GM21367 (cell line): ENCODE measurements around the gene MTCL3.

ENCODE experiments used
- ATAC-seq: cut with Tn5 transposase; IDR thresholded peaks from one replicate; pipeline ENCODE4 v1.9.1; 2021; ENCODE audit not compliant: unreplicated experiment

Gene MTCL3

GRCh38 chr6:127515794-127516661 is 3.1 kb downstream of the MTCL3 start:
- ATAC-seq, result peak; percentile 68

GRCh38 chr6:127515234-127515793 is 3.8 kb downstream of the MTCL3 start:
- peak; percentile 2 for ATAC-seq

GRCh38 chr6:127514773-127515227 is 4.3 kb downstream of the MTCL3 start:
- ATAC-seq, result no peak

GRCh38 chr6:127514179-127514772 is 4.9 kb downstream of the MTCL3 start:
- no peak for ATAC-seq

- no peak for ATAC-seq
These were observed 5.7 kb downstream of the MTCL3 start for GRCh38 chr6:127513425-127513824.

- ATAC-seq, result no peak
These were observed 8.3 kb downstream of the MTCL3 start for GRCh38 chr6:127510876-127511275.

GRCh38 chr6:127506894-127507293 is 12.2 kb downstream of the MTCL3 start:
- no peak for ATAC-seq

GRCh38 chr6:127503022-127503421 is 16.1 kb downstream of the MTCL3 start:
- ATAC-seq, result no peak

GRCh38 chr6:127497410-127497809 is 21.7 kb downstream of the MTCL3 start:
- ATAC-seq, result no peak

- ATAC-seq, result no peak
These were observed 22.7 kb downstream of the MTCL3 start for GRCh38 chr6:127496471-127496870.

- ATAC-seq, result no peak
These were observed 24.8 kb downstream of the MTCL3 start for GRCh38 chr6:127494240-127494767.

- no peak for ATAC-seq
These were observed 29.9 kb downstream of the MTCL3 start for GRCh38 chr6:127489248-127489647.

GRCh38 chr6:127486934-127487333 is 32.2 kb downstream of the MTCL3 start:
- ATAC-seq, result no peak

- ATAC-seq, result peak; percentile 100
These were observed 34.8 kb downstream of the MTCL3 start for GRCh38 chr6:127484212-127484863.

GRCh38 chr6:127483399-127484055 is 35.6 kb downstream of the MTCL3 start:
- ATAC-seq, result peak; percentile 5

GRCh38 chr6:127482325-127482724 is 36.8 kb downstream of the MTCL3 start:
- ATAC-seq, result no peak

GRCh38 chr6:127481628-127482027 is 37.5 kb downstream of the MTCL3 start:
- no peak for ATAC-seq

- no peak for ATAC-seq
These were observed 38.0 kb downstream of the MTCL3 start for GRCh38 chr6:127481111-127481510.

GRCh38 chr6:127477658-127478057 is 41.5 kb downstream of the MTCL3 start:
- ATAC-seq, result no peak

GRCh38 chr6:127475823-127476176 is 43.3 kb downstream of the MTCL3 start:
- ATAC-seq, result no peak
